Dermis lymphatic vessel endothelial cell (primary cell): ENCODE measurements around the gene TP53RK. TPM values are rescaled to one million over a fixed set of nuclear protein-coding genes. Genes with fewer than 3 reads are reported as not detected.

ENCODE experiments used
- total RNA-seq: library from RNA; depleted of rRNA; stranded (reverse); fragments of >200 nt; gene quantifications from 2 replicates; pipeline ENCODE4 v1.2.1, GENCODE V29; 2014

The TP53RK gene
- 9.2 and 11.6 TPM in 2 replicates for total RNA-seq

GRCh38 chr20:46689082-46689753 is at the start of gene TP53RK:
Gene TP53RK (minus strand): TSS chr20:46689444. CDS start chr20:46689414, 30 bp downstream.

GRCh38 chr20:46709459-46710152 is 20.4 kb upstream of the TP53RK start, which contains the start of gene SLC2A10:
Gene SLC2A10 (plus strand): TSS chr20:46709649. CDS start chr20:46709737, 88 bp downstream.

GRCh38 chr20:46651091-46651962 is 37.9 kb downstream of the TP53RK start, which contains the start of gene SLC13A3:
Gene SLC13A3 (minus strand): TSS chr20:46651459. CDS start chr20:46651421, 38 bp downstream.

Other genes with a start within 250 kb of the TP53RK start
- 0.22 and 0.34 TPM in 2 replicates for gene ZNF334, start 175.9 kb downstream of the TP53RK start, total RNA-seq
- not detected in 2 replicates for gene OCSTAMP, start 138.8 kb downstream of the TP53RK start, total RNA-seq
- gene SLC13A3, start 38.0 kb downstream of the TP53RK start, total RNA-seq, result under 0.01 and 0.09 TPM in 2 replicates
- 6.9 and 7.6 TPM in 2 replicates for gene SLC2A10, start 20.2 kb upstream of the TP53RK start, total RNA-seq
- gene EYA2, start 205.4 kb upstream of the TP53RK start, total RNA-seq, result 0.11 TPM in 1 of 2 replicates, not detected in the other